ENCODE measurements around the gene RERE. TPM values are rescaled to one million over a fixed set of nuclear protein-coding genes. Genes with fewer than 3 reads are reported as not detected.
"Not testable (repeated sequence)": the region's sequence is repeated elsewhere in the genome, so short reads cannot be mapped to it uniquely, and the experiment has no call there.

Gene RERE
- total RNA-seq, 1 experiment from 2014 or later = 73.4 TPM

DNA sequence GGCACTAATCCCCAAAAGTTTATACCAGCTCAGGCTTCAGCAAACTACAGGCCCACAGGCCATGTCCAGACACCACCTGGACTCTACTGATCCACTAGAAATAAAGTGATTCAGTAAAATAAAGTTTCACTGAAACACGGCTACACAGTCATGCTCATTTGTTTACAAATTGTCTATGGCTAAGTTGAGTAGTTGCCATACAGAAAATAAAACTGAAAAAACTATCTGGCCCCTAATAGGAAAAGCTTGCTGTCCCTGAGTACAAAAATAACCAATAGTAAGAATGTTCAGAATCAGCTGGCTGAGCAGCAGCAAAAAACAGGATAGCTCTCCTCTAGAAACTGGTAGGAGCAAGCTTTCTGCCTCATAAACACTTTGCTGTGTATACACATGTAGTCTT is 221.5 kb downstream of the RERE start:
- no TSS peak for BruUV-seq (replicated peaks)
- Histone ChIP-seq H4K20me1 (ENCODE audit: insufficient read depth) (0 out of 2 replicates have a peak, but pooled peaks cover 3% of the 10 kb centered on the region), H3K4me3 (no peak overlapping the region), H3K27me3 (ENCODE audit: insufficient read depth, low read depth) (no peaks in the 10 kb centered on the region), H3K36me3 (ENCODE audit: low read depth) (no peaks in the 10 kb centered on the region), H3K9me2 (ENCODE audit: insufficient read depth) (no peaks in the 10 kb centered on the region), H3K27ac (no peak overlapping the region), H2AFZ (no peak overlapping the region), H3K4me1 (replicated peaks; ENCODE audit: insufficient read depth) (no peaks in the 10 kb centered on the region), H3F3A (ENCODE audit: insufficient read depth, low read depth) (no peaks in the 10 kb centered on the region), H3K4me2 (no peak overlapping the region), H3K79me2 (ENCODE audit: low read depth) (no peaks in the 10 kb centered on the region), H3K9me3 (ENCODE audit: insufficient read depth, low read depth) (no peaks in the 10 kb centered on the region)
- TF ChIP-seq EZH2 (IDR thresholded peaks at IDR 0.05; ENCODE audit: low read depth) = no peak
- TF ChIP-seq, protein P1, sequence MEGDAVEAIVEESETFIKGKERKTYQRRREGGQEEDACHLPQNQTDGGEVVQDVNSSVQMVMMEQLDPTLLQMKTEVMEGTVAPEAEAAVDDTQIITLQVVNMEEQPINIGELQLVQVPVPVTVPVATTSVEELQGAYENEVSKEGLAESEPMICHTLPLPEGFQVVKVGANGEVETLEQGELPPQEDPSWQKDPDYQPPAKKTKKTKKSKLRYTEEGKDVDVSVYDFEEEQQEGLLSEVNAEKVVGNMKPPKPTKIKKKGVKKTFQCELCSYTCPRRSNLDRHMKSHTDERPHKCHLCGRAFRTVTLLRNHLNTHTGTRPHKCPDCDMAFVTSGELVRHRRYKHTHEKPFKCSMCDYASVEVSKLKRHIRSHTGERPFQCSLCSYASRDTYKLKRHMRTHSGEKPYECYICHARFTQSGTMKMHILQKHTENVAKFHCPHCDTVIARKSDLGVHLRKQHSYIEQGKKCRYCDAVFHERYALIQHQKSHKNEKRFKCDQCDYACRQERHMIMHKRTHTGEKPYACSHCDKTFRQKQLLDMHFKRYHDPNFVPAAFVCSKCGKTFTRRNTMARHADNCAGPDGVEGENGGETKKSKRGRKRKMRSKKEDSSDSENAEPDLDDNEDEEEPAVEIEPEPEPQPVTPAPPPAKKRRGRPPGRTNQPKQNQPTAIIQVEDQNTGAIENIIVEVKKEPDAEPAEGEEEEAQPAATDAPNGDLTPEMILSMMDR (conservative IDR thresholded peaks at IDR 0.05) = no peak
- DNase-seq = no peak
- ChIA-PET POLR2A (ENCODE audit: unreplicated experiment) (no interaction called here), CTCF (interaction anchor here (0.6 kb wide), 1 partner anchor 75 kb away, joined by 3 read pairs; no protein-coding TSS in a partner anchor)
- intact Hi-C loops (cut with micrococcal nuclease; ENCODE audit: unreplicated experiment) = no loop called here

DNA sequence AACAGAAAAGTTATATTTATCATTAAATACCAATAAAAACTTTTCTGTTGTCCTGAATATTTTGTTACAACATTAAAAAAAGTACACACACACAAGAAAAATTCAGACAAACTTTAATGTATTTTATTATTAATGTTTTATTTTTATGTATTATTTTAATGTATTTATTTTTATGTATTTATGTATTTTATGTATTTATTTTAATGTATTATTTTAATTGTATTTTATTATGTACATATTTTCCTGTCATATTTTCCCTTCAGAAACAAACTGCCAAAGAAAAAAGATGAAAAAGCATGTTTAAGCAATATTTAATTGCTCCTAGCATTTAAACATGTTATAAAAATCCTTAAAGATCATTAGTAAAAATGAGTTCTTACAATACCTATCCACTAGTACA is 222.1 kb downstream of the RERE start:
- no peak overlapping the region for H2AFZ ChIP-seq
- H3K4me2 ChIP-seq = no peak overlapping the region
- no peaks in the 10 kb centered on the region for H3K27me3 ChIP-seq (ENCODE audit: insufficient read depth, low read depth)
- intact Hi-C loops (cut with micrococcal nuclease; ENCODE audit: unreplicated experiment) = no loop called here
- no peak overlapping the region for H3K4me3 ChIP-seq
- POLR2A ChIA-PET (ENCODE audit: unreplicated experiment) = interaction anchor here (0.6 kb wide), 1 partner anchor 69 kb away, joined by 16 read pairs; no protein-coding TSS in a partner anchor
- TF ChIP-seq EZH2 (IDR thresholded peaks at IDR 0.05; ENCODE audit: low read depth) = no peak
- no peaks in the 10 kb centered on the region for H3K4me1 ChIP-seq (replicated peaks; ENCODE audit: insufficient read depth)
- no peaks in the 10 kb centered on the region for H3F3A ChIP-seq (ENCODE audit: insufficient read depth, low read depth)
- no peak for DNase-seq
- no peaks in the 10 kb centered on the region for H3K36me3 ChIP-seq (ENCODE audit: low read depth)
- BruUV-seq (replicated peaks) = no TSS peak
- H3K79me2 ChIP-seq (ENCODE audit: low read depth) = no peaks in the 10 kb centered on the region
- CTCF ChIA-PET = no interaction called here
- H4K20me1 ChIP-seq (ENCODE audit: insufficient read depth) = peaks cover 2% of the 10 kb centered on the region; the same call in 1 of the 2 replicates
- no peaks in the 10 kb centered on the region for H3K9me3 ChIP-seq (ENCODE audit: insufficient read depth, low read depth)
- no peak overlapping the region for H3K27ac ChIP-seq
- H3K9me2 ChIP-seq (ENCODE audit: insufficient read depth) = no peaks in the 10 kb centered on the region

GRCh38 chr1:8593292-8593691 is 224.1 kb downstream of the RERE start:
- H3K79me2 ChIP-seq (ENCODE audit: low read depth); H3K36me3 ChIP-seq (ENCODE audit: low read depth); H3K27me3 ChIP-seq (ENCODE audit: insufficient read depth, low read depth); H4K20me1 ChIP-seq (ENCODE audit: insufficient read depth); H3K4me1 ChIP-seq (replicated peaks; ENCODE audit: insufficient read depth); H2AFZ ChIP-seq; H3K4me3 ChIP-seq; intact Hi-C loops (cut with micrococcal nuclease; ENCODE audit: unreplicated experiment); H3F3A ChIP-seq (ENCODE audit: insufficient read depth, low read depth); CTCF ChIA-PET; BruUV-seq (replicated peaks); H3K9me2 ChIP-seq (ENCODE audit: insufficient read depth); POLR2A ChIA-PET (ENCODE audit: unreplicated experiment); H3K9me3 ChIP-seq (ENCODE audit: insufficient read depth, low read depth); H3K4me2 ChIP-seq; DNase-seq; H3K27ac ChIP-seq: not testable (repeated sequence)

- Histone ChIP-seq H2AFZ (no peak overlapping the region), H4K20me1 (ENCODE audit: insufficient read depth) (peaks cover 4% of the 10 kb centered on the region; the same call in 1 of the 2 replicates), H3K79me2 (ENCODE audit: low read depth) (0 out of 2 replicates have a peak, but pooled peaks cover 5% of the 10 kb centered on the region), H3K36me3 (ENCODE audit: low read depth) (no peaks in the 10 kb centered on the region), H3K9me3 (ENCODE audit: insufficient read depth, low read depth) (no peaks in the 10 kb centered on the region), H3K27ac (no peak overlapping the region), H3K4me2 (no peak overlapping the region), H3K9me2 (ENCODE audit: insufficient read depth) (no peaks in the 10 kb centered on the region), H3K27me3 (ENCODE audit: insufficient read depth, low read depth) (no peaks in the 10 kb centered on the region), H3K4me1 (replicated peaks; ENCODE audit: insufficient read depth) (no peaks in the 10 kb centered on the region), H3F3A (ENCODE audit: insufficient read depth, low read depth) (no peaks in the 10 kb centered on the region), H3K4me3 (no peak overlapping the region)
- BruUV-seq (replicated peaks) = no TSS peak
- TF ChIP-seq, protein P1 (conservative IDR thresholded peaks at IDR 0.05) = no peak
- no peak for TF ChIP-seq EZH2 (IDR thresholded peaks at IDR 0.05; ENCODE audit: low read depth)
- DNase-seq = no peak
- ChIA-PET CTCF (no interaction called here), POLR2A (ENCODE audit: unreplicated experiment) (no interaction called here)
- intact Hi-C loops (cut with micrococcal nuclease; ENCODE audit: unreplicated experiment) = no loop called here
These were observed 225.9 kb downstream of the RERE start for GRCh38 chr1:8591569-8591968.

Data from PC-9 (cell line).